Measurements from ENCODE around the gene TMEM208.
A peak's percentile ranks its signal among the peaks of the same experiment; 100 is the strongest.

Gene TMEM208

DNA sequence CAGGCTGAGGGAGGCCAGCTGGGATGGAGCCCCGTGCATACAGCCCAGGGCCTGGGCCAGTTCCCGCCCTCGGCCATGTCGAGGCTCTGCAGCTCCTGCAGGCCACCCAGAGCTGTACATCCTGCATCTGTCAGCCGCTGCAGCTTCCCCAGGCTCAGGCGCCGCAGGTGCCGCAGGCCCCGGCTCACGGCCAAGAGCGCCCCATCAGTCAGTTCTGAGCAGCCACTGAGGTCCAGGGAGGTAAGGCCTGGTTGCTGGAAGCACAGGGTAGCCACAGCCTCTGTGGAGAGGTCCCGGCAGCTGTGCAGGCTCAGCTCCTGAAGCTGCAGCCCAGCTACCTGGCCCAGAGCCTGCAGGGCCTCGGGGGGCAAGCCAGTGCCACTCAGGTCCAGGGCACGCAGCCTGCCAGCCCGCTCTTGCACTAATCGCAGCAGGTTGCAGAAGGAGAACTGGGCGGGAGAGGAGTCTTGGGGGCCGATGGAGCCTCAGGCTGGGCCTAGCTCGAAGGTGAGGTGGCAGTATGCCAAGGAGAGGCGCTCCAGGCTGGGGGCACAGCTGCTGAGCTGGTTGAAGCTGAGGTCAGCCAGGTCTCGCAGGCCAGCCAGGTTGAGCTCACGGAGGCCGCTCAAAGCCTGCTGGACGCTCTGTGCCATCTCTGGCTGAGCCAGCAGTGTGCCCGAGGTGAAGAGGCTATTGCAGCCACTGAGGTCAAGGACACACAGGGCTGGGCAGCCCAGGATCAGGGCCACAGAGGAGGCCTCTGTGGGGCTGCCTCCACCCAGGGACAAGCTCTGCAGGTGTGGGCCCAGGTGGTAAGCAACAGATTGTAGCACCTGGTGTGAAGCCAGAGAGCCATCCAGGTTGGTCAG, 16.6 kb upstream of the TMEM208 start:
- no peak for DNase-seq

- DNase-seq, result no peak
Observed at GRCh38 chr16:67211674-67212073, 15.3 kb upstream of the TMEM208 start.

DNA sequence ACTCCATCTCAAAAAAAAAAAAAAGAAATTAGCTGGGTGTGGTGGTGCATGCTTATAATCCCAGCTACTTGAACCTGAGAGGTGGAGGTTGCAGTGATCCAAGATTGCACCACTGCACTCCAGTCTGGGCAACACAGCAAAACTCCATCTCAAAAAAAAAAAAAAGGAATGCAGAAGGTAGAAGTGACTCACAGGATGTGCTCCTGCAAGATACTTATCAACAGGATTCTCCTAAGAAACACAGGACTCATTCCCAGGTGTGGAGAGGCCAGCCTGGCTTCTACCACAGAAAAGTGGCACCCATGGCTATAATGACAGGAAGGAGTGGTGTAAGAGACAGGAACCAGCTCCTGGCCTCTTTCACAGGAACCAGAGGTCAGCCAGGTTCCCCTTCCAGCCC, 14.2 kb upstream of the TMEM208 start:
- DNase-seq, result no peak

GRCh38 chr16:67213197-67214019, 13.5 kb upstream of the TMEM208 start:
- DNase-seq, result no peak

DNA sequence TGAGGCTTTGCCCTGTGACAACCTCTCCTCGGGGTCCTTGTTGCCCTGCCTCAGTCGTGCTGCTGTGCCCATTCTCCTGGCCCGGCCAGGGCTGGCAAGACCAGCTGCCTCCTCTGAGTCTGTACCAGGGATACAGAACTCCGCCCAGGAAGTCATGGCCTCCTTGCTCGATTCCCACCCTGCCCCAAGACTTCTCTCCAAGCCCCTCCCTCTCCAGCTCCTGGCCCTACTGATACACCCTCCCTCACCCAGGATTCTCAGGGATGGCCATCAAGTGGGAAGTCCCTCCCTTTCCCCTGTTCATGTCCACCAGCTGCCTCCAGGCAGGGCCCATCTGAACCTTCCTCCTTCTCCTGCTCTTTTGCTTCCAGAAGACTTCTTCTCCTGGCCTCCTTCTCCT, 11.2 kb upstream of the TMEM208 start:
- DNase-seq, result no peak

DNA sequence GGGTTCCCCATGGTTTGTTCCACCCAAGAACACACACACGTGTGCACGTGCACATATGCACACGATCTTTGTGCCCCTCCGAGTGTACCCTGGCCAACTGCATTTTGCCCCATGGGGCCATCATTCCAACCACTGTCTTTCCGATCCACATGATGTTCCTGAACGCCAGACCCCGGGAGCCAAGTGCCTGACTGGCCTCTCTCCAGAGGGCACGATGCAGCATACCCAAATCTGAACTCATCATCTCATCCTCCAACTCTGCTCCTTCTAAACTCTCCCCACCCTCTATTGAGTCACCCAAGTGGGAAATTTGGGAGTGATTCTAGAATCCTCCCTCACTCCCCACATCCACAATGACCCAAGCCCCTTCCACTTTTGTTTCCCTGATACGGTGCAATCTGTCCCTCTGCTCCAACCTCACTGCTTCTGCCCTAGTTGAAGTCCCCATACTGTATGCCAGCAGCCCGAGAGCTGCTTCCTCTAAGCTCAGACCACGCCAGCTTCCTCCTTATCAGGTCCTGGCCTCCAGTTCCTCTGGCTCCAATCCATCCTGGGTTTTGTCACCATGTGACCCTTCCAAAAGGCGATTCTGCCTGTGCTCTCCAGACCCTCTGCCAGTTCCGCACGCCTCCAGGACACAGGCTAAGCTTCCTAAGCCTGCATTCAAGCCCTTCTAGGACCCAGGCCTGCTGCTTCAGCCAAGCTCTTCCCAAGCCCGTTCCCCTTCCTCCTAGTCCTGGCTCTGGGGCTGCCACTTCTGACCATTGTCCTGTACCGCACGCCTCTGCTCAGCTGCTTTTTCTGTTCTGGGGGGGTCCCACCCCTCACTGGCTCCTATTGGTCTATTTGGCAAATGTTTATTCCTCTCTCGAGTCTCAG, 10.1 kb upstream of the TMEM208 start:
- no peak for DNase-seq

DNA sequence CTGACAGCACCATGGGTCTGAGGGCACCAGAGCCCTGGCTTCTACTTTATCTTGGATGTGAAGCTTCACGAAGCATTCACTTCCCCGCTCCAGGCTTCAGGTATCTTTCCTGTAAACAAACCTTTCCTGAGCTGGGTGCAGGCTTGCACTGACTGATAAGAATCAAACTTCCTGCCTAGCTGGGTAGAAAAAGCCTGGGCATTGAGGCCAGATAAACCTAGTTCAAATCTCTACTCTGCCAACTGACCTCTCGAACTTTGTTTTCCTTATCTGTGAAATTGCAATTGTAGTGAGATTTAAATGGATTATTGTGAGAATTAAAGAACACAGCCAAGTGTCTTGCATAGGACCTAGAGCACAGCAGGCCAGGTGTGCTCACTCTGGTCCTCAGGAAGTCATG, 2.9 kb upstream of the TMEM208 start:
- DNase-seq, result no peak

DNA sequence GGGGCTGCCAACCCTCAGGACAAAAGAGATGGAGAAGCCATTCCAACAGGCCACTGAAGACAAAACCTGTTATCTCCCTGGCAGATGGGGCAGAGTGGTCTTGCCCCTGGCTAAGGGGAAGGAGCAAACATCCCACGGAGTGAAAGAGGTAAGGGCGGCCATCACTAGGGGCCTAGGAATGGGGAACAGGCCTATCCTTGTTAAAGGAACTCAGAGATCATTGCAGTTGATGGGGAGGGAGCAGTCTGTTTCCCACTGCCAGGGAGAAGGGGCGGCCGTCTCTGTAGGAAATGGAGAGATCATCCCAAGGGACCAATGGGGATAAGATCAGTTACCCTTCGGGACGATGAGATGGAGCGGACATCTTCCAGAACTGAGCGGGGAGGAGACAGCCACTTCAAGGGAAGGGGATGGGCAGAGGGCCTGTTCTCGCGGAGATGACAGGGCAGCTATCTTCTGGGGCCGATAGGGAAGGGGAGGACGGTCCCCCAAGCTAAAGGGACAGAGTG, 581 bp upstream of the TMEM208 start:
- no peak for DNase-seq

DNA sequence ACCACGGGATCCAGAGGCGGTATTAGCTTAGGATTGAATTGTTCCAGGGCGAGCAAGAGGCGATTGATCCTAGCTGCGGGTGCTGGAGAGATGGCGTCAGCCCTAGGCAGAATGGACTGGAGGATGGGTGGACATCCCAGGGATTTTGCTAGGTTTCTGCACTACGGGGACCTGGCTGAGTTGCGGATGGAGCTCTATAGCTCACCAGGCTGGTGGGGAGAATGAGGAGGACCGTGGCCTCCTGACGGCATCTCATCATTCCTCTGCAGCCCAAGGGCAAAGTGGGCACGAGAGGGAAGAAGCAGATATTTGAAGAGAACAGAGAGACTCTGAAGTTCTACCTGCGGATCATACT, 614 bp downstream of the TMEM208 start:
- DNase-seq, result no peak

- DNase-seq, result no peak
Observed at GRCh38 chr16:67228034-67228785, 1.3 kb downstream of the TMEM208 start.

- DNase-seq, result no peak
Observed at GRCh38 chr16:67228905-67229304, 2.0 kb downstream of the TMEM208 start.

- no peak for DNase-seq
Observed at GRCh38 chr16:67229906-67230808, 3.2 kb downstream of the TMEM208 start.

DNA sequence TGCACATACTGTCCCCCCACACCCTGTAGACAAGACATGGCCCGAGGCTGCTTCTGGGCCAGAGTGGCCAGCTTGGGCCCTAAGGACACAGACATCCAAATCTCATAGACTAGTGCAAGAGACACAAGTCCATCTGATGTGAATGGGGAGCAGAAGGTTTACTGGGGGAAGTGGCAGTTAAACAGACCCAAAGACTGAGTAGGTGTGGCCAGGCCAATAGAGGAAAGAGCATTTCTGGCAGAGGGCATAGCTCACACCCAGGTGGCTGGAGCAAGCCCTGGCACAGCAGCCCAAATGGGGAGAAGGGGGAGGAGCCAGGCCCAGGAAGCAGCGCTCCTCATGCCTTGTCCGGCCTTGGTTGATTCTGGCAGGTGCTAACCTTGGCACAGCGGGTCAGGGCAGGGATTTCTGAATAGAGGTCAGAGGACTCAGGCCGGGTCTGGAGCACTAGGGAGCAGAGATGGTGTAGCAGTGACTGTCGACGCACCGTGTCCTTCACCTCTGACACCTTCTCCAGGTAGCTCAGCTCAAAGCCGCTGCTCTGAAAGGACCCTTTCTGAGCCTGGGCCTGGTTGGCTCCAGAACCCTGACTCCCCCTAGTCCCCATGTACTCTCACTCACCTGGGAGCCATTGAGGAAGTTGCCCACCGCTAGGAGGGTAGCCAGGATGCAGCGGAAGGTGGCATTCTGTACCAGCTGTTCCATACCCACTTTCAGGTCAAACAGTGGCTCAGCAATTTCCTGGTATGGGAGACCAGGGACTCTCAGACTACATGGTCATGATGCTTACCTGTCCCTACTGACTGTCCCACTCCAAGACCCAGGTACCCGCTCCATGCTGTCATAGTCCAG, 4.1 kb downstream of the TMEM208 start:
- DNase-seq, result no peak

- no peak for DNase-seq
Observed at GRCh38 chr16:67233596-67233995, 6.7 kb downstream of the TMEM208 start.

- DNase-seq, result no peak
Observed at GRCh38 chr16:67234180-67234597, 7.3 kb downstream of the TMEM208 start.

DNA sequence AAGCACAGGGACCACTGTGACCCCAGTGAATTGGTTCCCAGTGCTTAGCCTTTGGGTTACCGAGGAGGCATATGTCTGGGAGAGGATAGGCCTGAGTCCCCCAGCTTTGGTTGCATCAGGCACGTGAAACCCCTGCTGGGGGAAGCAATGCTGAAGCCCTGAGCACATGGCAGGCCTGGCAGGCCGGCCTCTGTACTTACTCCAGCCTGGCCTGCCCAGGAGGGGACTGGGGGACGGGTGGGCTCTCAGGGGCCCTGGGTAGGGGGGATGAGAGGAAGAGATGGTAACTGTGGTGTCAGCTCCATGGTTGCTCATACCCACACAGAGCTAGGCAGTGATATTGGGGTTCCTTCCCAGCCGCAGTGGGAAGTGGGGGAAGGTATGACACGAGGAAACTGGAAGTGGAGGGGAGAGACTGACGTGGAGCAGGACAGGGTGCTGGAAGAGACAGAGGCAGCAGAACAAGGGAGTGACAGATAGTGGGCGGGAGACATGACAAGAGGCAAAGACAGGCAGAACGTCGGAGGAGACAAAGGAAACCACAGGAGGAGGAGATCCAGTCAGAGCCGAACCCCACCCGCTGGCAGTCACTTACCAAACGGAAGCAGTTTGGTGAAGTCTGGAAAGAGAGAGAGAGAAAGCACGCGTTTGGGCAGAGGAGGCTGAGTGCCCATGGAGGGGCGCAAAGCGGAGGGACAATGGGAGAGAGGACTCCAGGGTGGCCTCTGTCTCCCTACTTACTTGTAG, 9.1 kb downstream of the TMEM208 start:
- peak; percentile 74 for DNase-seq

DNA sequence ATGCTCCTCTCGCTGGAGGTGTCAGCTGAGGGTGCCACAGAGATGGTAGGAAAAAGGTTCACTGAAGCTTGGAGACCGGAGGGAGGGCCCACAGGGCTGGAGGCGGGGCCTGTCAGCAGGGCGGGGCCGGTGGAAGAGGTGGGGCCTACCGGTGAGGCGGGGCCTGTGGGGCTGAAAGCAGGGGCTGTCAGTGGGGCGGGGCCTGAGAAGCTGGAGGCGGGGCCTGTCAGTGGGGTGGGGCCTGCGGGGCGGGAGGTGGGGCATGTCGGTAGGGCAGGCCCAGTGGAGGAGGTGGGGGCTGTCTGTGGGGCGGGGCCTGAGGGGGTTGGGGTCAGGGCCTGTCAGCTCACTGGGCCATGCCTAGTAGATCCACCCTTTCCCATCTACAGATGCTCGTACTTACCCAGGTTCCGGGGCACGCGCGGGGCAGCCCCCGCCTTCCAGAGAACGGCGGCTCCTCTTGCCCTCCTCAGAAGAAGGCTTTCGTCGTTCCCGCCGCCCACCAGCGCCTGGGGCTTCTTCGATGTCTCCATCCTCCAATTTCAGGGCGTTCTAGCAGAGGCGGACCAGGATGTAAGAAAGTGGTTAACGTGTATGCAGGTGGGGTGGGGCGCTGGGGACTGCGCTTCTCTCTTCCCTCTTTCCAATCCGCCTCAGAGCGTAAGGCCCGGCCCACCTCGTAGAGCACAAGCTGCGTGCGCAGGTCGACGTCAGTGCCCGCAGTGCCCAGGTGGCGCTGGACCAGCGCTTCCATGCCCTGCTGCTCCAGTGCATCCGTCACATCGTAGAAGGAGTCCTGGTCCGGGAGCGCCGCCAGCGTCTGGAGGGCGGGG, 9.8 kb downstream of the TMEM208 start:
- peak; percentile 83 for DNase-seq
